Peyer's patch (tissue), 4 donors: ENCODE measurements around the gene CFAP97D2.

Source experiments
- POLR2A ChIP-seq, 2 donors: fragments of 450-650 bp; IDR thresholded peaks; one replicate each; pipeline ENCODE4 v1.5.1; 2017; ENCODE audit warnings: antibody characterized with exemption in 2 of 2, mild to moderate bottlenecking in 2 of 2, moderate library complexity in 2 of 2
- TF ChIP-seq, protein P1 (sequence below), 6 experiments: fragments of 450-650 bp in 4 of 6; fragments of 200-600 bp in 2 of 6; sonication (generic) in 1 of 6; IDR thresholded peaks; one replicate each; pipeline ENCODE4 v1.5.1; 2017 to 2019; ENCODE audit warnings: antibody characterized with exemption in 6 of 6, mild to moderate bottlenecking in 3 of 6, moderate library complexity in 1 of 6

GRCh38 chr13:114203536-114203935 lies 24.5 kb downstream of the CFAP97D2 start:
- TF ChIP-seq, protein P1, sequence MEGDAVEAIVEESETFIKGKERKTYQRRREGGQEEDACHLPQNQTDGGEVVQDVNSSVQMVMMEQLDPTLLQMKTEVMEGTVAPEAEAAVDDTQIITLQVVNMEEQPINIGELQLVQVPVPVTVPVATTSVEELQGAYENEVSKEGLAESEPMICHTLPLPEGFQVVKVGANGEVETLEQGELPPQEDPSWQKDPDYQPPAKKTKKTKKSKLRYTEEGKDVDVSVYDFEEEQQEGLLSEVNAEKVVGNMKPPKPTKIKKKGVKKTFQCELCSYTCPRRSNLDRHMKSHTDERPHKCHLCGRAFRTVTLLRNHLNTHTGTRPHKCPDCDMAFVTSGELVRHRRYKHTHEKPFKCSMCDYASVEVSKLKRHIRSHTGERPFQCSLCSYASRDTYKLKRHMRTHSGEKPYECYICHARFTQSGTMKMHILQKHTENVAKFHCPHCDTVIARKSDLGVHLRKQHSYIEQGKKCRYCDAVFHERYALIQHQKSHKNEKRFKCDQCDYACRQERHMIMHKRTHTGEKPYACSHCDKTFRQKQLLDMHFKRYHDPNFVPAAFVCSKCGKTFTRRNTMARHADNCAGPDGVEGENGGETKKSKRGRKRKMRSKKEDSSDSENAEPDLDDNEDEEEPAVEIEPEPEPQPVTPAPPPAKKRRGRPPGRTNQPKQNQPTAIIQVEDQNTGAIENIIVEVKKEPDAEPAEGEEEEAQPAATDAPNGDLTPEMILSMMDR (IDR thresholded peaks at IDR 0.05): no peak
- TF ChIP-seq POLR2A (IDR thresholded peaks at IDR 0.05): no peak
